Prostate gland (tissue), 2 donors: Measurements from ENCODE around the gene KMO. TPM values are rescaled to one million over a fixed set of nuclear protein-coding genes. Genes with fewer than 3 reads are reported as not detected.

Source experiments
- DNase-seq: peaks from one replicate; pipeline ENCODE4 v3.0.0-alpha.2; 2019; ENCODE audit warnings: low spot score
- H3K27ac ChIP-seq, 2 donors: fragments of 200-600 bp; sonication (generic); 2 replicates each; pipeline ENCODE4 v1.5.1; 2017 to 2019
- H3K27me3 ChIP-seq: fragments of 200-600 bp; sonication (generic); replicated peaks from 2 replicates; pipeline ENCODE4 v1.5.1; 2019; ENCODE audit not compliant: insufficient read depth
- H3K36me3 ChIP-seq, 2 donors: fragments of 200-600 bp; sonication (generic); 1 replicate in 1 of 2; 2 replicates in 1 of 2; pipeline versions ENCODE4 v1.5.1 to v1.8.1; 2017 to 2019
- H3K4me1 ChIP-seq: fragments of 200-600 bp; sonication (generic); replicated peaks from 2 replicates; pipeline ENCODE4 v1.5.1; 2019
- H3K4me3 ChIP-seq, 2 donors: fragments of 200-600 bp; sonication (generic); 2 replicates each; pipeline ENCODE4 v1.5.1; 2017 to 2019
- H3K9me3 ChIP-seq: fragments of 200-600 bp; sonication (generic); 2 replicates; pipeline ENCODE4 v1.5.1; 2017
- POLR2A ChIP-seq: fragments of 450-650 bp; IDR thresholded peaks from one replicate; pipeline ENCODE4 v1.6.1; 2016; ENCODE audit warnings: antibody characterized with exemption, mild to moderate bottlenecking
- POLR2AphosphoS5 ChIP-seq: sonication (generic); formaldehyde crosslinking; IDR thresholded peaks from one replicate; pipeline ENCODE4 v1.6.1; 2017; ENCODE audit warnings: antibody characterized with exemption
- WGBS: methylation state at CpG from one replicate; pipeline ENCODE4 v1.1.5; 2018; 5-methylcytosine and 5-hydroxymethylcytosine counted together
- intact Hi-C: fragments of 100-400 bp; cut with DNase I; formaldehyde crosslinking; loops from one replicate; pipeline ENCODE4 v1.14.2; 2022
- total RNA-seq, 2 donors: library from RNA; depleted of rRNA; stranded (reverse); fragments of >200 nt; gene quantifications; one replicate each; pipeline ENCODE4 v1.1.0, GENCODE V29; 2016
- TF ChIP-seq, protein P1 (sequence below), 4 experiments: fragments of 200-600 bp in 2 of 4; fragments of 450-650 bp in 2 of 4; sonication (generic) in 2 of 4; IDR thresholded peaks; 1 replicate in 3 of 4; 2 replicates in 1 of 4; pipeline ENCODE4 v1.5.1; 2016 to 2019; ENCODE audit warnings: antibody characterized with exemption in 4 of 4, mild to moderate bottlenecking in 2 of 4, moderate library complexity in 2 of 4

The KMO gene
- total RNA-seq, 2 donors from 2014 or later, result 0.17 to 0.73 TPM

GRCh38 chr1:241590719-241591118 is 58.5 kb downstream of the KMO start:
- Histone ChIP-seq H3K36me3 (no peaks in the 10 kb centered on the region), H3K4me1 (no peaks in the 10 kb centered on the region), H3K4me3 (no peak overlapping the region), H3K9me3 (no peaks in the 10 kb centered on the region), H3K27me3 (no peaks in the 10 kb centered on the region), H3K27ac (no peak overlapping the region)
- WGBS, result 47% methylated on average over 4 of the region's 4 CpGs
- intact Hi-C loops, result no loop called here
- TF ChIP-seq, protein P1, sequence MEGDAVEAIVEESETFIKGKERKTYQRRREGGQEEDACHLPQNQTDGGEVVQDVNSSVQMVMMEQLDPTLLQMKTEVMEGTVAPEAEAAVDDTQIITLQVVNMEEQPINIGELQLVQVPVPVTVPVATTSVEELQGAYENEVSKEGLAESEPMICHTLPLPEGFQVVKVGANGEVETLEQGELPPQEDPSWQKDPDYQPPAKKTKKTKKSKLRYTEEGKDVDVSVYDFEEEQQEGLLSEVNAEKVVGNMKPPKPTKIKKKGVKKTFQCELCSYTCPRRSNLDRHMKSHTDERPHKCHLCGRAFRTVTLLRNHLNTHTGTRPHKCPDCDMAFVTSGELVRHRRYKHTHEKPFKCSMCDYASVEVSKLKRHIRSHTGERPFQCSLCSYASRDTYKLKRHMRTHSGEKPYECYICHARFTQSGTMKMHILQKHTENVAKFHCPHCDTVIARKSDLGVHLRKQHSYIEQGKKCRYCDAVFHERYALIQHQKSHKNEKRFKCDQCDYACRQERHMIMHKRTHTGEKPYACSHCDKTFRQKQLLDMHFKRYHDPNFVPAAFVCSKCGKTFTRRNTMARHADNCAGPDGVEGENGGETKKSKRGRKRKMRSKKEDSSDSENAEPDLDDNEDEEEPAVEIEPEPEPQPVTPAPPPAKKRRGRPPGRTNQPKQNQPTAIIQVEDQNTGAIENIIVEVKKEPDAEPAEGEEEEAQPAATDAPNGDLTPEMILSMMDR (IDR thresholded peaks at IDR 0.05), result no peak
- no peak for DNase-seq

DNA sequence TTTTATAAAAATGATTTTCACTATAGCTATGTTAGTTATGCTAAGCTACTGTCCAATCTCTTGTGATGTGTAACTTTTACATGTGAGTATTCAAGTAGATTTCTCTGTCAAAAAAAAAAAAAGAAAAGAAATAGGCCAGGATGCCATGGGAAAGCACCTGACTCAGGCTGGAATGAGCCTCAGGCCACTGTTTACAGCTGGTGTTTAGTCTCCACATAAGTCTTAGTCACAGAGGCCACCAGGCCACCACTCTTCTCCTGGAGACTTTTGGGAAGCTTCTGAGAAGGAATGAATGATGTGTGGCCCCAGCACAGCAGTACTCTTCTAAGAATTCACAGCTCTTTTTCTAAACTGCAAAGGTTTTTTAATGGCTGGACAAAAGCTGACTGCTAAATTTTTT is 59.1 kb downstream of the KMO start:
- intact Hi-C loops, result no loop called here
- H3K36me3 ChIP-seq, result no peaks in the 10 kb centered on the region
- no peak for DNase-seq
- no peak overlapping the region for H3K27ac ChIP-seq
- no peak overlapping the region for H3K4me3 ChIP-seq
- no peaks in the 10 kb centered on the region for H3K27me3 ChIP-seq
- no peaks in the 10 kb centered on the region for H3K4me1 ChIP-seq
- TF ChIP-seq POLR2AphosphoS5, result no peak
- TF ChIP-seq, protein P1 (IDR thresholded peaks at IDR 0.05), result no peak
- no peak for TF ChIP-seq POLR2A
- no peaks in the 10 kb centered on the region for H3K9me3 ChIP-seq

DNA sequence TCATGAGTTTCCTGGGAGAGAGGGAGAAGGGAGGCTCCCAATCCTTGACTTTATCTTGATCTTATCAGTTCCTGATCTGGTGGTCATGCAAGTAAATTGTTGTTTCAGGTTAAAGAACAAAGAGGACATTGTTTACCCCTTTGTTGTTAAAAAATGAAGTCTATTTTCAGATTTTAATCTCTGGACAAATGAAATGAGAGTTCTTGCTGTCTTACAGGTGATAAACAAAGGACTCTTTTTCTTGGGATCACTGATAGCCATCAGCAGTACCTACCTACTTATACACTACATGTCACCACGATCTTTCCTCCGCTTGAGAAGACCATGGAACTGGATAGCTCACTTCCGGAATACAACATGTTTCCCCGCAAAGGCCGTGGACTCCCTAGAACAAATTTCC is 59.6 kb downstream of the KMO start:
- intact Hi-C loops, result no loop called here
- no peak for DNase-seq
- no peak for TF ChIP-seq POLR2AphosphoS5
- TF ChIP-seq, protein P1 (IDR thresholded peaks at IDR 0.05), result no peak
- TF ChIP-seq POLR2A, result no peak
- 71% methylated on average over 5 of the region's 5 CpGs for WGBS
- no peaks in the 10 kb centered on the region for H3K9me3 ChIP-seq
- no peaks in the 10 kb centered on the region for H3K27me3 ChIP-seq
- H3K27ac ChIP-seq, result no peak overlapping the region
- no peak overlapping the region for H3K4me3 ChIP-seq
- H3K36me3 ChIP-seq, result no peaks in the 10 kb centered on the region
- H3K4me1 ChIP-seq, result no peaks in the 10 kb centered on the region

GRCh38 chr1:241592273-241592958 is 60.2 kb downstream of the KMO start:
- Histone ChIP-seq H3K9me3 (no peaks in the 10 kb centered on the region), H3K4me3 (no peak overlapping the region), H3K27me3 (no peaks in the 10 kb centered on the region), H3K4me1 (no peaks in the 10 kb centered on the region), H3K27ac (no peak overlapping the region), H3K36me3 (no peaks in the 10 kb centered on the region)
- no peak for TF ChIP-seq POLR2AphosphoS5
- WGBS, result 76% methylated on average over 3 of the region's 3 CpGs
- intact Hi-C loops, result no loop called here
- DNase-seq, result no peak

DNA sequence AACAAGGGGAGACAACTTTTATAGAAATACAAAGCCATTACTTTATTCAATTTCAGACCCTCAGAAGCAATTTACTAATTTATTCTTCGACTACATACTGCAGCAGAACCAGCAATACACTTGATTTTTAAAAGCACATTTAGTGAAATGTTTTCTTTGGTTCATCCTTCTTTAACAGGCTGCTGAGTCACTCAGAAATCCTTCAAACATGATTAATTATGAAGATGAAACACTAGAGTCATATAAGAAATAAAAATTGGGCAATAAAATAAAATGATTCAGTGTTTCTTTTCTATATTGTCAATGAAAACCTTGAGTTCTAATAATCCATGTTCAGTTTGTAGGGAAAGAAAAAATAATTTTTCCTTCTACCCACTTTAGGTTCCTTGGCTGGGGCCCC is 61.0 kb downstream of the KMO start:
- H3K27me3 ChIP-seq, result no peaks in the 10 kb centered on the region
- no peak for DNase-seq
- H3K4me3 ChIP-seq, result no peak overlapping the region
- no peaks in the 10 kb centered on the region for H3K9me3 ChIP-seq
- TF ChIP-seq, protein P1 (IDR thresholded peaks at IDR 0.05), result no peak
- H3K4me1 ChIP-seq, result no peaks in the 10 kb centered on the region
- WGBS, result 98% methylated on average over 1 of the region's 1 CpG
- H3K27ac ChIP-seq, result no peak overlapping the region
- no peaks in the 10 kb centered on the region for H3K36me3 ChIP-seq
- intact Hi-C loops, result no loop called here
